Measurements from ENCODE around the gene SUCLA2. TPM values are rescaled to one million over a fixed set of nuclear protein-coding genes. Genes with fewer than 3 reads are reported as not detected.
A peak's percentile ranks its signal among the peaks of the same experiment; 100 is the strongest.

Gene SUCLA2
- total and polyA plus RNA-seq, 9 of the 15 experiments (the other 6 are each of a cell fraction or from before 2014, with no cell fraction given): 23.3 to 52.9 (median 35.8) TPM

DNA sequence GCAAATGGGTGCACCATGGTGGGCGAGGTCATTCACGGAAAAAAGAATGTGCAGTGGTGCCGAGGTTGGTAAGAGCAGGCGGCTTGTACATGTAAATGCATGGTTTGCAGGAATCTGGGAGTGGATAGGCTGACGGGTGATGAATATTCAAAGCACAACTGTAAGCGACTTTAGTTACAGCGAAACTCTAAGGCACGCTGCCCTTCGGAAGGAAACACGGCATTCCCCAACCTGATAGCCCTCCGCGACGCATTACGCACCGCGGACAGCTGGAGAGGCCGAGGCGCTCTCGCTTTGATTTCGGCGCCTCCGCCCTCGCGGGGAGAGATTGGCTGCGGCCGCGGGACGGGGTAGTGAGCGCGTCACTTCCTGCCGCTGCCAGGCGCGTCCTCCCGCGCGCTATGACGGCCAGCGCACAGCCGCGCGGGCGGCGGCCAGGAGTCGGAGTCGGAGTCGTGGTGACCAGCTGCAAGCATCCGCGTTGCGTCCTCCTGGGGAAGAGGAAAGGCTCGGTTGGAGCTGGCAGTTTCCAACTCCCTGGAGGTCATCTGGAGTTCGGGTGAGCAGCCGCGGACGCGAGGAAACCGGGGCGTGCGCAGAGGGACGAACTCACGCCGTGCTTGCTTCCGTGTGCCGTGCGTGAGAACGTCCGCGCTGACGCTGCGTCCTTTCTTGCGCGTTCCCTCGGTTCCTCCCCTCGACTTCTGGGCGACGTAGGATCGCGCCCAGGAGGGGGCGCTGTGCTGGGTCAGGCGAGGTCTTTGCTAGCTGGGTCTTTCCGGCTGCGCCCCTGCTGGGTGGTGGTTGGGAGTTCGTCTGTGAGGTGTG is 36.5 kb upstream of the SUCLA2 start, which contains the start of gene NUDT15 (continued):
- TF ChIP-seq TFAM (CRISPR knock-in tag; conservative IDR thresholded peaks at IDR 0.05) (no peak), CHCHD3 (CRISPR knock-in tag; IDR thresholded peaks at IDR 0.05) (no peak), MAZ (CRISPR knock-in tag; conservative IDR thresholded peaks at IDR 0.05 in 1 of 2, IDR thresholded peaks at IDR 0.05 in 1 of 2) (peak; percentile 29 to 69; a peak in 3 of 4 replicates), BACH1 (tag; IDR thresholded peaks at IDR 0.05) (no peak), NCOR1 (IDR thresholded peaks at IDR 0.05) (peak; percentile 50; the same call in 1 of the 2 replicates), MCM5 (IDR thresholded peaks at IDR 0.05; ENCODE audit: low read depth) (no peak), MCM3 (IDR thresholded peaks at IDR 0.05) (no peak), ZNF318 (IDR thresholded peaks at IDR 0.05; ENCODE audit: borderline replicate concordance in 1 of 2, low read depth in 1 of 2) (no peak)
- TF ChIP-seq, protein P1, sequence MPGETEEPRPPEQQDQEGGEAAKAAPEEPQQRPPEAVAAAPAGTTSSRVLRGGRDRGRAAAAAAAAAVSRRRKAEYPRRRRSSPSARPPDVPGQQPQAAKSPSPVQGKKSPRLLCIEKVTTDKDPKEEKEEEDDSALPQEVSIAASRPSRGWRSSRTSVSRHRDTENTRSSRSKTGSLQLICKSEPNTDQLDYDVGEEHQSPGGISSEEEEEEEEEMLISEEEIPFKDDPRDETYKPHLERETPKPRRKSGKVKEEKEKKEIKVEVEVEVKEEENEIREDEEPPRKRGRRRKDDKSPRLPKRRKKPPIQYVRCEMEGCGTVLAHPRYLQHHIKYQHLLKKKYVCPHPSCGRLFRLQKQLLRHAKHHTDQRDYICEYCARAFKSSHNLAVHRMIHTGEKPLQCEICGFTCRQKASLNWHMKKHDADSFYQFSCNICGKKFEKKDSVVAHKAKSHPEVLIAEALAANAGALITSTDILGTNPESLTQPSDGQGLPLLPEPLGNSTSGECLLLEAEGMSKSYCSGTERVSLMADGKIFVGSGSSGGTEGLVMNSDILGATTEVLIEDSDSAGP (CRISPR knock-in tag; IDR thresholded peaks at IDR 0.05): no peak
- TF ChIP-seq, protein P2, sequence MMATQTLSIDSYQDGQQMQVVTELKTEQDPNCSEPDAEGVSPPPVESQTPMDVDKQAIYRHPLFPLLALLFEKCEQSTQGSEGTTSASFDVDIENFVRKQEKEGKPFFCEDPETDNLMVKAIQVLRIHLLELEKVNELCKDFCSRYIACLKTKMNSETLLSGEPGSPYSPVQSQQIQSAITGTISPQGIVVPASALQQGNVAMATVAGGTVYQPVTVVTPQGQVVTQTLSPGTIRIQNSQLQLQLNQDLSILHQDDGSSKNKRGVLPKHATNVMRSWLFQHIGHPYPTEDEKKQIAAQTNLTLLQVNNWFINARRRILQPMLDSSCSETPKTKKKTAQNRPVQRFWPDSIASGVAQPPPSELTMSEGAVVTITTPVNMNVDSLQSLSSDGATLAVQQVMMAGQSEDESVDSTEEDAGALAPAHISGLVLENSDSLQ (IDR thresholded peaks at IDR 0.05): peak; percentile 36; the same call in 1 of the 2 replicates
- TF ChIP-seq, protein P3, sequence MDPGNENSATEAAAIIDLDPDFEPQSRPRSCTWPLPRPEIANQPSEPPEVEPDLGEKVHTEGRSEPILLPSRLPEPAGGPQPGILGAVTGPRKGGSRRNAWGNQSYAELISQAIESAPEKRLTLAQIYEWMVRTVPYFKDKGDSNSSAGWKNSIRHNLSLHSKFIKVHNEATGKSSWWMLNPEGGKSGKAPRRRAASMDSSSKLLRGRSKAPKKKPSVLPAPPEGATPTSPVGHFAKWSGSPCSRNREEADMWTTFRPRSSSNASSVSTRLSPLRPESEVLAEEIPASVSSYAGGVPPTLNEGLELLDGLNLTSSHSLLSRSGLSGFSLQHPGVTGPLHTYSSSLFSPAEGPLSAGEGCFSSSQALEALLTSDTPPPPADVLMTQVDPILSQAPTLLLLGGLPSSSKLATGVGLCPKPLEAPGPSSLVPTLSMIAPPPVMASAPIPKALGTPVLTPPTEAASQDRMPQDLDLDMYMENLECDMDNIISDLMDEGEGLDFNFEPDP (CRISPR knock-in tag; IDR thresholded peaks at IDR 0.05): no peak

All from K562 (cell line).